ENCODE data around the gene SLC25A39.
"Not testable (repeated sequence)": the region's sequence is repeated elsewhere in the genome, so short reads cannot be mapped to it uniquely, and the experiment has no call there.

The SLC25A39 gene

GRCh38 chr17:44348234-44348987, 23.8 kb upstream of the SLC25A39 start:
- TF ChIP-seq CTCF (IDR thresholded peaks at IDR 0.05; ENCODE audit: low read depth, low read length, missing control alignments), result no peak
- peak overlapping the region; percentile 15 for H3K4me3 ChIP-seq (ENCODE audit: low read depth, low read length)
- DNase-seq (ENCODE audit: low read depth), result peak; percentile 93

- H3K4me3 ChIP-seq (ENCODE audit: low read depth, low read length), result peak overlapping the region; percentile 64; the same call in 1 of the 2 replicates
- DNase-seq (ENCODE audit: low read depth), result not testable (repeated sequence)
Measured at GRCh38 chr17:44347206-44348055, 22.8 kb upstream of the SLC25A39 start.

GRCh38 chr17:44346064-44346844, 21.6 kb upstream of the SLC25A39 start:
- no peak for TF ChIP-seq CTCF (IDR thresholded peaks at IDR 0.05; ENCODE audit: low read depth, low read length, missing control alignments)
- no peak for DNase-seq (ENCODE audit: low read depth)

GRCh38 chr17:44345454-44346026, 20.9 kb upstream of the SLC25A39 start:
- TF ChIP-seq CTCF (IDR thresholded peaks at IDR 0.05; ENCODE audit: low read depth, low read length, missing control alignments), result peak; percentile 85
- peak overlapping the region; percentile 64 for H3K4me3 ChIP-seq (ENCODE audit: low read depth, low read length)
- no peak for DNase-seq (ENCODE audit: low read depth)

More at GRCh38 chr17:44346064-44346844, 21.6 kb upstream of the SLC25A39 start:
- H3K4me3 ChIP-seq (ENCODE audit: low read depth, low read length), result peak overlapping the region; percentile 64

GRCh38 chr17:44344939-44345453, 20.4 kb upstream of the SLC25A39 start, which contains the start of gene GRN:
Gene GRN (plus strand): TSS chr17:44345302. CDS start chr17:44349165, 3,863 bp downstream.
- peak; percentile 92 for DNase-seq (ENCODE audit: low read depth)
- H3K4me3 ChIP-seq (ENCODE audit: low read depth, low read length), result peak within 1 kb of the TSS; percentile 64
- TF ChIP-seq CTCF (IDR thresholded peaks at IDR 0.05; ENCODE audit: low read depth, low read length, missing control alignments), result no peak

GRCh38 chr17:44343510-44344209, 19.0 kb upstream of the SLC25A39 start:
- TF ChIP-seq CTCF (IDR thresholded peaks at IDR 0.05; ENCODE audit: low read depth, low read length, missing control alignments), result no peak
- DNase-seq (ENCODE audit: low read depth), result no peak
- H3K4me3 ChIP-seq (ENCODE audit: low read depth, low read length), result no peak overlapping the region

- not testable (repeated sequence) for H3K4me3 ChIP-seq (ENCODE audit: low read depth, low read length); DNase-seq (ENCODE audit: low read depth)
Measured at GRCh38 chr17:44340553-44340952, 15.9 kb upstream of the SLC25A39 start.

Measured in GM12864 (cell line).